Spleen (tissue), 11 donors: Measurements from ENCODE around the gene SAMD10. TPM values are rescaled to one million over a fixed set of nuclear protein-coding genes. Genes with fewer than 3 reads are reported as not detected.
A peak's percentile ranks its signal among the peaks of the same experiment; 100 is the strongest.

ENCODE experiments used
- DNase-seq: peaks from one replicate; pipeline ENCODE4 v3.0.0-alpha.2; 2020
- H3K27ac ChIP-seq, 8 donors: fragments of 200-600 bp; sonication (generic) in 7 of 8; 1 replicate in 4 of 8; 2 replicates in 4 of 8; pipeline versions ENCODE4 v1.5.0 to v1.8.0; 2016 to 2021; ENCODE audit warnings: inconsistent platforms in 4 of 8, mild to moderate bottlenecking in 4 of 8, moderate library complexity in 1 of 8
- H3K27me3 ChIP-seq, 7 donors: fragments of 200-600 bp; sonication (generic) in 6 of 7; replicated peaks in 1 of 7; 1 replicate in 4 of 7; 2 replicates in 3 of 7; pipeline versions ENCODE4 v1.5.0 to v1.8.0; 2016 to 2021; ENCODE audit warnings: inconsistent platforms in 3 of 7, mild to moderate bottlenecking in 1 of 7
- H3K36me3 ChIP-seq, 6 donors: fragments of 200-600 bp; sonication (generic) in 5 of 6; 1 replicate in 4 of 6; 2 replicates in 2 of 6; pipeline versions ENCODE4 v1.5.0 to v1.8.0; 2016 to 2021; ENCODE audit warnings: inconsistent platforms in 2 of 6
- H3K4me1 ChIP-seq, 6 donors: fragments of 200-600 bp; sonication (generic) in 5 of 6; 1 replicate in 3 of 6; 2 replicates in 3 of 6; pipeline versions ENCODE4 v1.5.0 to v1.8.0; 2016 to 2021; ENCODE audit warnings: inconsistent platforms in 3 of 6
- H3K4me3 ChIP-seq, 8 donors: fragments of 200-600 bp; sonication (generic) in 7 of 8; 1 replicate in 4 of 8; 2 replicates in 4 of 8; pipeline versions ENCODE4 v1.5.0 to v1.8.0; 2016 to 2021; ENCODE audit warnings: inconsistent platforms in 4 of 8, mild to moderate bottlenecking in 4 of 8, moderate library complexity in 2 of 8
- H3K9me3 ChIP-seq, 8 donors: fragments of 200-600 bp; sonication (generic) in 7 of 8; 1 replicate in 4 of 8; 2 replicates in 4 of 8; pipeline versions ENCODE4 v1.5.0 to v1.8.0; 2016 to 2021; ENCODE audit warnings: inconsistent platforms in 4 of 8
- POLR2A ChIP-seq, 3 donors: fragments of 450-650 bp; IDR thresholded peaks; one replicate each; pipeline ENCODE4 v1.5.1; 2017; ENCODE audit warnings: antibody characterized with exemption in 3 of 3, mild to moderate bottlenecking in 1 of 3
- POLR2AphosphoS5 ChIP-seq, 3 donors: sonication (generic); formaldehyde crosslinking; IDR thresholded peaks; one replicate each; pipeline ENCODE4 v1.5.1; 2017; ENCODE audit warnings: antibody characterized with exemption in 3 of 3
- WGBS, 5 donors: extraction: QIAGEN DNeasy Blood & Tissue Kit in 3 of 5; methylation state at CpG; one replicate each; pipeline versions ENCODE4 v1.1.5 to v1.1.7; 2013 to 2018; 5-methylcytosine and 5-hydroxymethylcytosine counted together
- intact Hi-C: fragments of 100-400 bp; cut with DNase I; formaldehyde crosslinking; loops from one replicate; pipeline ENCODE4 v1.15.0; 2023; ENCODE audit warnings: low total_unique reads
- polyA plus RNA-seq, 3 donors: library from polyadenylated mRNA; stranded (reverse); fragments of 200-250 nt; gene quantifications; one replicate each; pipeline ENCODE4 v1.2.1, GENCODE V29; 2013
- total RNA-seq, 7 donors: library from RNA; depleted of rRNA in 3 of 7; stranded (reverse); fragments of >200 nt in 3 of 7; fragmentation: NEBNext Ultra II Directional in 4 of 7; extraction: Animal tissue kit (Norgen Biotek cat#: 25700) in 4 of 7; gene quantifications; one replicate each; pipeline versions ENCODE4 v1.1.0 to v1.2.1, GENCODE V29; 2016 to 2021
- TF ChIP-seq, protein P1 (sequence below), 11 experiments: fragments of 200-600 bp in 7 of 11; fragments of 450-650 bp in 4 of 11; sonication (generic) in 4 of 11; IDR thresholded peaks in 8 of 11; conservative IDR thresholded peaks in 3 of 11; 1 replicate in 7 of 11; 2 replicates in 4 of 11; pipeline versions ENCODE4 v1.4.0 to v1.8.0; 2016 to 2021; ENCODE audit warnings: antibody characterized with exemption in 11 of 11, inconsistent platforms in 4 of 11, mild to moderate bottlenecking in 1 of 11
- donor health status: healthy with polysubstance abuse.
- donor health status: DM: no; HTN: no; CAD: no; lungs with moderate emphysema.
- donor health status: DM: no; HTN: no; CAD: no.
- donor health status: Bipolar disorder and iron deficiency.
- donor health status: healthy.
- donor health status: DM: no; HTN: no; CAD: no.
- donor health status: DM: yes; HTN: yes; CAD: no.

SAMD10 gene
- total and polyA plus RNA-seq, 10 donors, result 5.9 to 13.8 (median 8.8) TPM

DNA sequence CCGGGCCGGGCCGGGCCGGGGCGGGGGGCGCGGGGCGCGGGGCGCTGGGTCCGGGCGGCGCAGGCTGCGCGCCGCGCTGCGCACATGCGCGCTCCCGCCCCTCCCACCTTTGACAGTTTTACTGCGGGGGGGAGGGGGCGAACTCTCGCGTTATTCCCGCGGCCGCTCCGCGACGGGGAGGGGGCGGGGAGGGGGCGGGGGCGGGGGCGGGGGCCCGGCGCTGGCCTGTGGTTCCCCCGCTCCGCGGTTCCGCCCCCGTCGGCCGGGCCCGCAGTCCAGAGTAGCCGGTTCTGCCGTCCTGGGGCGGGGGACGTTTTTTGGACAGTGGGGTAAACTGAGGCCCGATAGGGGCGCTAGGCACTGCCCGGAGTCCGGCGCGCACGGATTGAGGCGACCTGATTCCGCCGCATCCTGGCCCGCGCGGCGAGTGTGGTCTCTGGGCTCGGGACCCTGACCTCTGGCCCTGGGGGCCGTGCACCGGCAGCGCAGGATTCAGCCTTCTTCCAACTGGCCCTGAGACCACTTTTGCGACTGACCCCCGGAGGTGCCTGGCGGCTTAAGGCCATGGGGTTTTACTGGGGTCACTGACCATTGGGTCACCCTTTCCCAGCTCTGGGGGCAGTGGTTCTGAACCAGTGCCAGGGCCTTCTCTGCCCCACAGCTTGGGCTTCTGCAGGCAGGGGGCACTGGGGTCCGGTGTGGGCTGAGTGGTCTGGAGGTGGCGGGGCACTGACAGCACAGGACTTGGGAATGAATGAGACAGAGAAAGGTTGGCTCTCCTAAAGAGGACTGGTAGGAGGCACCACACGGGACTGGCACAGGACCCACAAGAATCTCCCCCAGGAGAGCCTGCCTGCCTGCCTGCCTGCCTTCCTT lies 9.4 kb downstream of the SAMD10 start, which contains the start of gene ZNF512B:
Gene ZNF512B, minus strand, starts transcription at position 93 of the 876 bp plus-strand sequence. CDS start 1,980 bp downstream, outside the sequence.
- TF ChIP-seq, protein P1, sequence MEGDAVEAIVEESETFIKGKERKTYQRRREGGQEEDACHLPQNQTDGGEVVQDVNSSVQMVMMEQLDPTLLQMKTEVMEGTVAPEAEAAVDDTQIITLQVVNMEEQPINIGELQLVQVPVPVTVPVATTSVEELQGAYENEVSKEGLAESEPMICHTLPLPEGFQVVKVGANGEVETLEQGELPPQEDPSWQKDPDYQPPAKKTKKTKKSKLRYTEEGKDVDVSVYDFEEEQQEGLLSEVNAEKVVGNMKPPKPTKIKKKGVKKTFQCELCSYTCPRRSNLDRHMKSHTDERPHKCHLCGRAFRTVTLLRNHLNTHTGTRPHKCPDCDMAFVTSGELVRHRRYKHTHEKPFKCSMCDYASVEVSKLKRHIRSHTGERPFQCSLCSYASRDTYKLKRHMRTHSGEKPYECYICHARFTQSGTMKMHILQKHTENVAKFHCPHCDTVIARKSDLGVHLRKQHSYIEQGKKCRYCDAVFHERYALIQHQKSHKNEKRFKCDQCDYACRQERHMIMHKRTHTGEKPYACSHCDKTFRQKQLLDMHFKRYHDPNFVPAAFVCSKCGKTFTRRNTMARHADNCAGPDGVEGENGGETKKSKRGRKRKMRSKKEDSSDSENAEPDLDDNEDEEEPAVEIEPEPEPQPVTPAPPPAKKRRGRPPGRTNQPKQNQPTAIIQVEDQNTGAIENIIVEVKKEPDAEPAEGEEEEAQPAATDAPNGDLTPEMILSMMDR (IDR thresholded peaks at IDR 0.05 in 8 of 11, conservative IDR thresholded peaks at IDR 0.05 in 3 of 11), result no peak
- TF ChIP-seq POLR2A (IDR thresholded peaks at IDR 0.05), result no peak
- TF ChIP-seq POLR2AphosphoS5 (IDR thresholded peaks at IDR 0.05), result peak in 2 of 3 donors; percentile 40 to 44
- Histone ChIP-seq H3K9me3 (peaks cover 0 to 7% (median 0%) of the 10 kb centered on the region in 8 donors), H3K36me3 (peaks cover 0 to 31% (median 8%) of the 10 kb centered on the region in 6 donors), H3K27ac (peak within 1 kb of the TSS in 7 of 8 donors; percentile 15 to 73 (median 69)), H3K27me3 (peaks cover 0 to 3% (median 0%) of the 10 kb centered on the region in 7 donors), H3K4me3 (peak within 1 kb of the TSS; percentile 39 to 78 (median 52)), H3K4me1 (peaks cover 16 to 64% (median 40%) of the 10 kb centered on the region in 6 donors)
- intact Hi-C loops, result loop anchor here (5.0 kb wide), 1 partner anchor 433 kb away; the partner anchor contains the start of gene PTK6
- 4 to 11% (median 9%) methylated on average over 19 to 68 of the region's 73 CpGs for WGBS, 5 donors
- DNase-seq, result peak; percentile 82

DNA sequence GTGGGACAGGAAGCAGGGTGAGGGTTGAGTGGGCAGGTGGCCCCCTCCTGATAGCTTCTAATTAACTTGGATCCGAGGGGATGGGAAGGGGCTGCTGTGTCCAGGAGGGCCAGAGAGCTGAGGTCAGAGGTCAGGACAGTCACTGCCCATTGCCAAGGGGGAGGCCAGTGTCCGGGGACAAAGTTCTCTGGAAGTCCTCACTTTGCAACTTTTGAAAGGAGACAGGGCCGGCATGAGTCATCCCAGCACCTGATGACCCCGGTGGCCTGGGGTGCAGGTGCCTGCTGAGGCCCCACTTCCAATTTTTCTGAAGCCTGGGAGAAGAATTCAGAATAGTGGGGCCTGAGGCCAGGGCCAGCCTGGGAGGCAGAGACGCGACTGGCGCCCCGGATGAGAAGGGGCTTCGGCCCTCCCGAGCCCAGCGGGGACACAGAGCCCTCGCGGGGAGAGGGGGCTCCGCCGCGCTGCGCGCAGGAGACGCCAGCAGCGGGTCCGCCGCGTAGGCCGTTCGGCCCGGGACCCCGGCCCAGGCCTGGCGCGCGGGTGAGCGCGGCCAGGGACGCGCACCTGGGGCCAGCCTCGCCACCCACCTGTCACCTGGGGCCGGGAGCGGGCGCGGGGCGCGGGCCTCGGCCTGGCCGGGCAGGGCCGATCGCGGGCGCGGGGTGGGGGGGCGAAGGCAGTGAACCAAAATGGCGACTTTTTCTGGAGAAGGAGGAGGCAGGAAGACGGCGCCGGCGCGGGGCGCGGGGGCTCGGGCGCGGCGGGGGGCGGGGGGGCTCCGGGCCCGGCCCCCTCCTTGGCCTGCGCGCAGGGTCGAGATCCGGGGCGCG lies 10.3 kb downstream of the SAMD10 start:
- TF ChIP-seq, protein P1 (IDR thresholded peaks at IDR 0.05 in 8 of 11, conservative IDR thresholded peaks at IDR 0.05 in 3 of 11), result no peak
- 1 to 9% (median 2%) methylated on average over 16 to 70 of the region's 70 CpGs for WGBS, 5 donors
- DNase-seq, result peak; percentile 84
- intact Hi-C loops, result no loop called here
- Histone ChIP-seq H3K4me3 (peak overlapping the region; percentile 39 to 78 (median 52)), H3K36me3 (peaks cover 0 to 30% (median 12%) of the 10 kb centered on the region in 6 donors), H3K27ac (peak overlapping the region in 7 of 8 donors; percentile 15 to 73 (median 69)), H3K4me1 (peaks cover 16 to 60% (median 38%) of the 10 kb centered on the region in 6 donors), H3K9me3 (peaks cover 0 to 7% (median 0%) of the 10 kb centered on the region in 8 donors), H3K27me3 (peaks cover 0 to 3% (median 0%) of the 10 kb centered on the region in 7 donors)

GRCh38 chr20:63968136-63968927 lies 11.1 kb downstream of the SAMD10 start:
- Histone ChIP-seq H3K9me3 (peaks cover 0 to 7% (median 0%) of the 10 kb centered on the region in 8 donors), H3K4me1 (peaks cover 11 to 52% (median 30%) of the 10 kb centered on the region in 6 donors), H3K36me3 (peaks cover 0 to 38% (median 20%) of the 10 kb centered on the region in 6 donors), H3K4me3 (peak overlapping the region in 6 of 8 donors; percentile 50 to 78 (median 55)), H3K27ac (peak overlapping the region in 7 of 8 donors; percentile 15 to 73 (median 69)), H3K27me3 (peaks cover 0 to 3% (median 0%) of the 10 kb centered on the region in 7 donors)
- DNase-seq, result peak; percentile 77
- WGBS, 5 donors, result 68 to 79% (median 76%) methylated on average over 12 to 14 of the region's 14 CpGs
- TF ChIP-seq, protein P1 (IDR thresholded peaks at IDR 0.05 in 8 of 11, conservative IDR thresholded peaks at IDR 0.05 in 3 of 11), result no peak
- TF ChIP-seq POLR2A (IDR thresholded peaks at IDR 0.05), result no peak
- intact Hi-C loops, result no loop called here
